Cardiac muscle cell (in vitro differentiated cells and primary cell): ENCODE data around the gene INHBA. TPM values are rescaled to one million over a fixed set of nuclear protein-coding genes. Genes with fewer than 3 reads are reported as not detected.

Source experiments
- DNase-seq, 2 donors: peaks; one replicate each; pipeline versions ENCODE4 v3.0.0 to v3.0.0-alpha.2; 2010 to 2017; ENCODE audit warnings: low read depth in 1 of 2, low spot score in 1 of 2
- H3K27ac ChIP-seq: fragments of 200-600 bp; sonication (generic); 2 replicates; pipeline ENCODE4 v1.5.1; 2016
- H3K27me3 ChIP-seq: fragments of 200-600 bp; sonication (generic); 2 replicates; pipeline ENCODE4 v1.6.0; 2016; ENCODE audit warnings: control low read depth
- H3K36me3 ChIP-seq: fragments of 200-600 bp; sonication (generic); 2 replicates; pipeline ENCODE4 v1.5.1; 2016; ENCODE audit warnings: control low read depth
- H3K4me1 ChIP-seq: fragments of 200-600 bp; sonication (generic); 2 replicates; pipeline ENCODE4 v1.8.1; 2017; ENCODE audit warnings: low read depth, mild to moderate bottlenecking, mixed run types
- H3K4me3 ChIP-seq: fragments of 200-600 bp; sonication (generic); 2 replicates; pipeline ENCODE4 v1.5.1; 2016; ENCODE audit warnings: mild to moderate bottlenecking
- H3K9me3 ChIP-seq: fragments of 200-600 bp; sonication (generic); 2 replicates; pipeline ENCODE4 v1.5.1; 2017; ENCODE audit warnings: low read depth, mild to moderate bottlenecking, control low read depth
- polyA plus RNA-seq: library from polyadenylated mRNA; unstranded; fragments of >200 nt; fragmentation: Nextera tagmentation; extraction: Ambion mirVana; gene quantifications from 2 replicates; pipeline ENCODE4 v1.2.1, GENCODE V29; 2016
- total RNA-seq: library from RNA; depleted of rRNA; stranded (reverse); fragments of >200 nt; gene quantifications from 2 replicates; pipeline ENCODE4 v1.2.3, GENCODE V29; 2016
- TF ChIP-seq, protein P1 (sequence below): IDR thresholded peaks from 2 replicates; pipeline ENCODE4 v1.5.1; 2012; ENCODE audit warnings: low read depth, mild to moderate bottlenecking, low read length

Gene INHBA
- total and polyA plus RNA-seq, 2 experiments from 2014 or later: 4.8 to 5.7 TPM

DNA sequence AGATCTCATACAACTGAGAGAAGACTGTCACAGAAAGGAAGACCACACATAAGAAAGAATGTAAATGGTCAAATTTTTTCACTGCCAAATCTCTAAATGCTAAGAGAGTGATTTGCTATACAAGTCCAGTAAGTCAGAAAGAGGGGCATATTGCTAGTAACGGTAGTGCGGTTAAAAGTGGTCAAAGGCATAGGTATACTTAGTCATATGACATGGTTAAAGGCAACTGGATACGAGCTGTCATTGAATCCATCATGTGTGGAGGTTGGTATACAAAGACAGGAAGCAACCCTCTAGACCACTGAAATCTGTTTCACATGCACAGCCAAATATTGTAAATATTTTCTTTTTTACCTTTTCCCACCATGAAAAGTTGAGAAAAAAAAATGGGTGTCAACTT, 4.8 kb downstream of the INHBA start:
- no peak overlapping the region for H3K27ac ChIP-seq

DNA sequence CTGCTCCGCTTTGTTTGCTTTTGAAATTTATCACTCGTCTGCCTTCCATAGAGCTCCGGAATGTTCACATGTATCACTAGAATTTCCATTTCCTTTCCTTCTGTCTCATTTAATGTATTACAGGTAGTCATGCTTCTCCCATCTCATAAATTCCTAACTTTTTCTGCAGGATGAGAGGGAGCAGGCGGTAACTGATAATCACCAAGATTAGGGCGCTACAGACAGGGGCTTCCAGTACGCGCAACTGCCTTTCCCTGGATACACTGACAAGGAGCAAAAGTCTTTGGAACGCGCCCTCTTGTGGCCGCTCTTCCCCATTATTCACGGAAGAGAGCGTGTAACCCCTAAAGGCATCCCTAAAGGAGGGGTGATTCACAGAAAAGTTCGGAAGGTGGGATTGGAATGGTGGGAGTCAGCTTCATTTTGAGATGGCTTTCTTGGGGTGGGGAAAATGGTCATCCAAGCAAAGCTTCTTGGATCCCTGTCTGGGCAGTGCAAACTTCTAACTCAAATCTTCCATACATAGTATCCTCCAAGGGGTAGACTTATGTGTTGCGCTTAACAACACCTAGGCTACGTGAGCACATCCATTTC, 6.5 kb downstream of the INHBA start:
- H3K27me3 ChIP-seq: no peaks in the 10 kb centered on the region
- no peak overlapping the region for H3K4me3 ChIP-seq
- H3K36me3 ChIP-seq: no peaks in the 10 kb centered on the region

More for the DNA sequence above, 4.8 kb downstream of the INHBA start:
- Histone ChIP-seq H3K4me1 (peaks cover 68% of the 10 kb centered on the region), H3K36me3 (no peaks in the 10 kb centered on the region), H3K9me3 (no peaks in the 10 kb centered on the region), H3K27me3 (no peaks in the 10 kb centered on the region), H3K4me3 (peak overlapping the region; percentile 39)
- TF ChIP-seq, protein P1, sequence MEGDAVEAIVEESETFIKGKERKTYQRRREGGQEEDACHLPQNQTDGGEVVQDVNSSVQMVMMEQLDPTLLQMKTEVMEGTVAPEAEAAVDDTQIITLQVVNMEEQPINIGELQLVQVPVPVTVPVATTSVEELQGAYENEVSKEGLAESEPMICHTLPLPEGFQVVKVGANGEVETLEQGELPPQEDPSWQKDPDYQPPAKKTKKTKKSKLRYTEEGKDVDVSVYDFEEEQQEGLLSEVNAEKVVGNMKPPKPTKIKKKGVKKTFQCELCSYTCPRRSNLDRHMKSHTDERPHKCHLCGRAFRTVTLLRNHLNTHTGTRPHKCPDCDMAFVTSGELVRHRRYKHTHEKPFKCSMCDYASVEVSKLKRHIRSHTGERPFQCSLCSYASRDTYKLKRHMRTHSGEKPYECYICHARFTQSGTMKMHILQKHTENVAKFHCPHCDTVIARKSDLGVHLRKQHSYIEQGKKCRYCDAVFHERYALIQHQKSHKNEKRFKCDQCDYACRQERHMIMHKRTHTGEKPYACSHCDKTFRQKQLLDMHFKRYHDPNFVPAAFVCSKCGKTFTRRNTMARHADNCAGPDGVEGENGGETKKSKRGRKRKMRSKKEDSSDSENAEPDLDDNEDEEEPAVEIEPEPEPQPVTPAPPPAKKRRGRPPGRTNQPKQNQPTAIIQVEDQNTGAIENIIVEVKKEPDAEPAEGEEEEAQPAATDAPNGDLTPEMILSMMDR: no peak
- DNase-seq: no peak

DNA sequence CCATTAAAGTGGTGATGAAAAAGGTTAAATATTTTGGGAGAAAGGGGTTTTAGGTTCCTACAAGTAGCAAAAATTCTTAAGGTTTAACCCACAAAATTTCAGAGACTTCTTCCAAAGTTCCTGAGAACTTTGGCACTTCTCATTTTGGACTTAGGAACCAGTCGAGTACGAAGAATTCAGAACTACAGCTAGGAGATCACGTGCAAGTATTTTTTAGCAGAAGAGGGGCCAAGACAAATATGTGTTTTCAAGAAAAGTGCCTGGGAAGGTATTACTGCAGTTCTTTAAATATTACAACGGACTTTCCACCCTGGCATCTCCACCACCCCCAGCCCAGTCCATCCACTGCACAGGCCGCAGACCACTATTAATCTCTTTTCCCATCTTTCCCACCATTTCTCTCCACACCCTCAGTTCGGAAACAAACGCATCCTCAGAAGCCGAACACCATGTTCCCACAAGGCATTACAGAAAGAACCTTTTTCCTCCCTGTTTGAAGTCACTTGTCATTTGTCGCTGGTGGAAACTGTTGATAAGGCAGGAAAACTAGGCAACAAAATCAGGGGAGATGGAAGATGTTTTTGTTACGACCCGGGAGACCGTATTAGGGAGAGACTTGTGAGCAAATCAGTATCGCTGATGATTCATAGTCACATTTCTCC, 7.1 kb downstream of the INHBA start:
- H3K4me3 ChIP-seq: no peak overlapping the region
- no peaks in the 10 kb centered on the region for H3K9me3 ChIP-seq
- no peaks in the 10 kb centered on the region for H3K27me3 ChIP-seq
- TF ChIP-seq, protein P1: no peak
- no peak overlapping the region for H3K27ac ChIP-seq
- DNase-seq: peak in 1 of 2 donors; percentile 86
- no peaks in the 10 kb centered on the region for H3K36me3 ChIP-seq
- H3K4me1 ChIP-seq: peaks cover 61% of the 10 kb centered on the region

More for the DNA sequence above, 6.5 kb downstream of the INHBA start:
- Histone ChIP-seq H3K9me3 (no peaks in the 10 kb centered on the region), H3K27ac (no peak overlapping the region), H3K4me1 (peaks cover 61% of the 10 kb centered on the region)
- TF ChIP-seq, protein P1: peak; percentile 86
- peak; percentile 88 to 90 for DNase-seq

DNA sequence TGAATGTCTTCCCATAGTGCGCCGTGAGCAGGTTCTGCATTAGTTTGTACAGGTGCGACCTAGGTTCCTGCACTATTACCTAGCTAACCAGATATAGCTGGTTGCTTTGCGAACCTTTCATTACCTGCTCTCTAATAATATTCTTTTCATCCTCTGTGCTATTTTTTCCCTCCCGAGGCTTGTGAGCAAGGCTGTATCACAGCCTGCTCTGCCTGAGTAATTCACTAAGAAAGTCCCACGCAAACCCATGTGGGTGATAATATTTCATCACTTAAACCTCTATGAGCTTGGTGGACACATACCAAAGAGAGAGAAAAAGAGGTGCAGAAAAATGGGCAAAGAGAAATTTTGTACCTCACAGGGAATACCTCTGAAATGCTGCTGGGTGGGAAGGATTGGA, 8.4 kb downstream of the INHBA start:
- H3K4me1 ChIP-seq: peaks cover 62% of the 10 kb centered on the region
- TF ChIP-seq, protein P1: no peak

DNA sequence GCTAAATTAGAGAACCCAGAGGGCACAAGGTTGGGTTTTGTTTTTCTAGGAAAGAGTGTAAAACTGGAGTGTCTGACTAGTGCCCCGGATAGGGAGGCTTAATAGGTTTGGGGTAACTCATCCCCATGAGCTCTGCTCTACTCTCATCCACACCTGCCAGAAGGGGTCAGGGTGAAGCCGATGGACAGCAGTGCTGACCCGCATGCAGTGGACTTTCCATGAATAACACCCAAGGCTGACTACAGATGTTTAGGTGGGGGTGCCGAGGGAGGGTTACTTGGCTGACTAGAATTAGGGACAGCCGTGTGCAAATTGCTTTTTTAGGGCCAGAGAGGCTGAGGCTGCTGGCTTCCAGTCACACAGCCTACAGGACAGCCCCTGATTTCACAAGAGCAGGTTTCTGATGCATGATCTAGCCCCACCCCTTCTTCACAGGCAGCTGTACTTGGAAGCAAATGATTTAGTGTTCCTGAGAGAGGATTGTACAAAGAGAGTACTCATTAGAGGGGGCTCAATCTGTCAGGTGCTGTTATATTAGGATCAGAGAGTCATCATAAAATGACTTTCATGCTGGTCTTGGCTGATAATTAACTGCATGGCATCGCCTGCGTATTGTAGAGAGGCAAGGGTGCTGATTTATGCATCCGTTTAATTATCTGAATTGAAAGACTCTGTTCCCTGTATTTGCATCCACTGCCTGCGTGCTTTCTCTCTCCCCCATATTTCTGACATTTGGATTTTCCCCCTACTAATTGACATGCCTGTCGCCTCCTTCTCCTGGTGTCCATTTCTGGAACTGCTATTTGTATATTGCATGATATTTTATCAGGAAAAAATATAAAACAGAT, 9.5 kb downstream of the INHBA start:
- Histone ChIP-seq H3K27me3 (no peaks in the 10 kb centered on the region), H3K27ac (no peak overlapping the region), H3K9me3 (no peaks in the 10 kb centered on the region), H3K4me3 (no peak overlapping the region), H3K36me3 (no peaks in the 10 kb centered on the region), H3K4me1 (peaks cover 57% of the 10 kb centered on the region)
- TF ChIP-seq, protein P1: peak; percentile 47
- DNase-seq: peak in 1 of 2 donors; percentile 74

More for the DNA sequence above, 8.4 kb downstream of the INHBA start:
- no peak overlapping the region for H3K4me3 ChIP-seq
- no peaks in the 10 kb centered on the region for H3K36me3 ChIP-seq
- H3K27ac ChIP-seq: no peak overlapping the region
- no peaks in the 10 kb centered on the region for H3K27me3 ChIP-seq
- no peak for DNase-seq
- H3K9me3 ChIP-seq: no peaks in the 10 kb centered on the region
